Esophagus muscularis mucosa (tissue), 4 donors: Measurements from ENCODE around the gene SYNPO2.

Experiments used
- EP300 ChIP-seq: sonication (generic); formaldehyde crosslinking; IDR thresholded peaks from one replicate; pipeline ENCODE4 v1.6.1; 2017; ENCODE audit warnings: antibody characterized with exemption
- POLR2A ChIP-seq: fragments of 450-650 bp; IDR thresholded peaks from one replicate; pipeline ENCODE4 v1.6.1; 2017; ENCODE audit warnings: antibody characterized with exemption, moderate library complexity, mild to moderate bottlenecking, low read depth
- POLR2AphosphoS5 ChIP-seq, 2 donors: sonication (generic); formaldehyde crosslinking; IDR thresholded peaks; one replicate each; pipeline ENCODE4 v1.6.1; 2017; ENCODE audit warnings: antibody characterized with exemption in 2 of 2
- TF ChIP-seq, protein P1 (sequence below), 3 experiments: fragments of 200-600 bp in 2 of 3; fragments of 450-650 bp in 1 of 3; sonication (generic) in 2 of 3; IDR thresholded peaks; one replicate each; pipeline ENCODE4 v1.5.1; 2017 to 2019; ENCODE audit warnings: antibody characterized with exemption in 3 of 3, mild to moderate bottlenecking in 2 of 3, moderate library complexity in 1 of 3

DNA sequence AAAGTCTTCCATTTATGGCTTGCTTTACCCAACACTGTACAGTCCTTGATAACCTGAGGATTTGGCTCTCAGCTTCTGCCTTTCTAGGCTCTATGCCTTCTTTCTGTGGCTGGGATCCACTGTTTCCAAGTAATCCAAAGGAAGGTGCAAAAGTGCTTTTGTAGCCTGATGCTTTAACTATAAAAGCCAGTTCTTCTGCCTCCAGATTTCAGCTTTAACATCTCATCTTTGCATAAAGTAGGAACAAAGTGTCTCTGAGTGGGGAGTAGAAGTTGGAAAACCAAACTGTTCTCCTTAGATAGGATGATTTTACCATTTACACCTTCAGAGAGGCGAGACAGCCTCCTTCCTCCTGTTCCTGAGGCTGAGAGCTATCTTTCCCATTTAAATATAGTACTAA, 41.7 kb upstream of the SYNPO2 start:
- no peak for TF ChIP-seq POLR2A
- TF ChIP-seq, protein P1, sequence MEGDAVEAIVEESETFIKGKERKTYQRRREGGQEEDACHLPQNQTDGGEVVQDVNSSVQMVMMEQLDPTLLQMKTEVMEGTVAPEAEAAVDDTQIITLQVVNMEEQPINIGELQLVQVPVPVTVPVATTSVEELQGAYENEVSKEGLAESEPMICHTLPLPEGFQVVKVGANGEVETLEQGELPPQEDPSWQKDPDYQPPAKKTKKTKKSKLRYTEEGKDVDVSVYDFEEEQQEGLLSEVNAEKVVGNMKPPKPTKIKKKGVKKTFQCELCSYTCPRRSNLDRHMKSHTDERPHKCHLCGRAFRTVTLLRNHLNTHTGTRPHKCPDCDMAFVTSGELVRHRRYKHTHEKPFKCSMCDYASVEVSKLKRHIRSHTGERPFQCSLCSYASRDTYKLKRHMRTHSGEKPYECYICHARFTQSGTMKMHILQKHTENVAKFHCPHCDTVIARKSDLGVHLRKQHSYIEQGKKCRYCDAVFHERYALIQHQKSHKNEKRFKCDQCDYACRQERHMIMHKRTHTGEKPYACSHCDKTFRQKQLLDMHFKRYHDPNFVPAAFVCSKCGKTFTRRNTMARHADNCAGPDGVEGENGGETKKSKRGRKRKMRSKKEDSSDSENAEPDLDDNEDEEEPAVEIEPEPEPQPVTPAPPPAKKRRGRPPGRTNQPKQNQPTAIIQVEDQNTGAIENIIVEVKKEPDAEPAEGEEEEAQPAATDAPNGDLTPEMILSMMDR (IDR thresholded peaks at IDR 0.05) = no peak
- TF ChIP-seq EP300 = no peak
- no peak for TF ChIP-seq POLR2AphosphoS5 (IDR thresholded peaks at IDR 0.05)
